ENCODE measurements around the gene PSME3IP1. TPM values are rescaled to one million over a fixed set of nuclear protein-coding genes. Genes with fewer than 3 reads are reported as not detected.

The PSME3IP1 gene
- total RNA-seq, 3 donors from 2014 or later = 64.8 to 81.4 (median 69.8) TPM

GRCh38 chr16:57137566-57138273 is 48.1 kb downstream of the PSME3IP1 start:
- Histone ChIP-seq H3K27me3 (no peaks in the 10 kb centered on the region), H3K4me1 (no peaks in the 10 kb centered on the region), H3K36me3 (no peaks in the 10 kb centered on the region), H3K27ac (no peak overlapping the region), H3K4me3 (no peak overlapping the region), H3K9me3 (no peaks in the 10 kb centered on the region)
- peak in 1 of 2 donors; percentile 25 for DNase-seq (ENCODE audit: low spot score in 2 of 2)
- intact Hi-C loops (cut with DNase I; ENCODE audit: low total_unique reads) = no loop called here
- TF ChIP-seq POLR2A (IDR thresholded peaks at IDR 0.05) (no peak), POLR2AphosphoS5 (IDR thresholded peaks at IDR 0.05) (no peak), CTCF (IDR thresholded peaks at IDR 0.05) (no peak)

GRCh38 chr16:57137043-57137442 is 48.8 kb downstream of the PSME3IP1 start:
- intact Hi-C loops (cut with DNase I; ENCODE audit: low total_unique reads) = no loop called here
- no peak for DNase-seq (ENCODE audit: low spot score in 2 of 2)
- no peaks in the 10 kb centered on the region for H3K4me1 ChIP-seq
- no peaks in the 10 kb centered on the region for H3K9me3 ChIP-seq
- no peak overlapping the region for H3K4me3 ChIP-seq
- H3K27me3 ChIP-seq = no peaks in the 10 kb centered on the region
- H3K27ac ChIP-seq = no peak overlapping the region
- H3K36me3 ChIP-seq = no peaks in the 10 kb centered on the region
- no peak for TF ChIP-seq POLR2AphosphoS5 (IDR thresholded peaks at IDR 0.05)
- no peak for TF ChIP-seq POLR2A (IDR thresholded peaks at IDR 0.05)
- TF ChIP-seq CTCF (IDR thresholded peaks at IDR 0.05) = no peak

- Histone ChIP-seq H3K9me3 (no peaks in the 10 kb centered on the region), H3K27me3 (no peaks in the 10 kb centered on the region), H3K27ac (peak overlapping the region in 1 of 2 donors; percentile 12), H3K4me3 (no peak overlapping the region), H3K36me3 (no peaks in the 10 kb centered on the region), H3K4me1 (no peaks in the 10 kb centered on the region)
- intact Hi-C loops (cut with DNase I; ENCODE audit: low total_unique reads) = no loop called here
- no peak for TF ChIP-seq POLR2AphosphoS5 (IDR thresholded peaks at IDR 0.05)
- TF ChIP-seq CTCF (IDR thresholded peaks at IDR 0.05) = no peak
- no peak for TF ChIP-seq POLR2A (IDR thresholded peaks at IDR 0.05)
- DNase-seq (ENCODE audit: low spot score in 2 of 2) = no peak
These were observed 50.9 kb downstream of the PSME3IP1 start for GRCh38 chr16:57134982-57135381.

GRCh38 chr16:57133886-57134285 is 52.0 kb downstream of the PSME3IP1 start:
- no peaks in the 10 kb centered on the region for H3K9me3 ChIP-seq
- DNase-seq (ENCODE audit: low spot score in 2 of 2) = no peak
- H3K4me3 ChIP-seq = no peak overlapping the region
- H3K27ac ChIP-seq = no peak overlapping the region
- no peaks in the 10 kb centered on the region for H3K27me3 ChIP-seq
- no peaks in the 10 kb centered on the region for H3K4me1 ChIP-seq
- no peak for TF ChIP-seq POLR2AphosphoS5 (IDR thresholded peaks at IDR 0.05)
- no peak for TF ChIP-seq CTCF (IDR thresholded peaks at IDR 0.05)
- TF ChIP-seq POLR2A (IDR thresholded peaks at IDR 0.05) = no peak
- intact Hi-C loops (cut with DNase I; ENCODE audit: low total_unique reads) = no loop called here
- H3K36me3 ChIP-seq = no peaks in the 10 kb centered on the region

GRCh38 chr16:57133031-57133430 is 52.8 kb downstream of the PSME3IP1 start:
- no peak overlapping the region for H3K27ac ChIP-seq
- intact Hi-C loops (cut with DNase I; ENCODE audit: low total_unique reads) = no loop called here
- TF ChIP-seq POLR2AphosphoS5 (IDR thresholded peaks at IDR 0.05) (no peak), POLR2A (IDR thresholded peaks at IDR 0.05) (no peak), CTCF (IDR thresholded peaks at IDR 0.05) (no peak)
- H3K36me3 ChIP-seq = no peaks in the 10 kb centered on the region
- H3K27me3 ChIP-seq = no peaks in the 10 kb centered on the region
- no peak for DNase-seq (ENCODE audit: low spot score in 2 of 2)
- no peaks in the 10 kb centered on the region for H3K4me1 ChIP-seq
- H3K4me3 ChIP-seq = no peak overlapping the region
- no peaks in the 10 kb centered on the region for H3K9me3 ChIP-seq

Measured in breast epithelium (tissue), 4 donors.